Ovary (tissue), 3 donors: Measurements from ENCODE around the gene ERG.

ENCODE experiments used
- POLR2A ChIP-seq: fragments of 450-650 bp; IDR thresholded peaks from one replicate; pipeline ENCODE4 v1.6.1; 2017; ENCODE audit warnings: antibody characterized with exemption, mild to moderate bottlenecking, moderate library complexity
- TF ChIP-seq, protein P1 (sequence below), 3 donors: fragments of 450-650 bp in 2 of 3; fragments of 200-600 bp in 1 of 3; IDR thresholded peaks; one replicate each; pipeline versions ENCODE4 v1.5.1 to v1.8.0; 2016 to 2022; ENCODE audit warnings: antibody characterized with exemption in 3 of 3, mild to moderate bottlenecking in 1 of 3
- donor health status: DM: no; HTN: no; CAD: no.

DNA sequence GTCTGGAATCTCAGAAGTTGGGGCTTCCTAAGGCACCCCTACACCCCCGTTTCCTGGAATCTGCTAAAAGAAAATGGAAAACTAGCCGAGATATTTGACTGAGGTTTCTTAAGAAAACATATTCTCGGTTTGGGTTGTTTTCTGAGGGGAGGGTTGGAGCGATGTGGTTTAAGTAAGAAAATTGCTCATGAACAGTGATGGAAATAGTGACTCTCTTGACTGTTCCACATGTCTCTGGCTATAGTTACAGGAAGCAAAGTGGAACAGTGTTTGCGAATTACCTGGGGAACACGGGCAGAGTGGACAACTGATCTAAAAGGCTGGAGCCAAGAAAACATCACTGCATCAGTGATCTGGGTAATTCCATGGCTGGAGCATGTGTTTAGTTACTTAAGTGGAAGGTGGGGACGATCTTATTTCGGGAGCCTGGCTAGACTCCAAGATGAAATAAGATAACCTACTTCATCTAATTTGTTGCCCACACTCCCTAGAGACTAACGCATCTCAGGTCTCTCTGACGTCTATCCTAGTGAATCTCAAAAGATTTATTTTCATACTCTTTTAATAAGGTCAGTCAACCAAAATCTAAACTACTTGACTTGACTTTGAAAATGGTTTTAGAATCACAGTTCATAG, 149.0 kb downstream of the ERG start:
- TF ChIP-seq, protein P1, sequence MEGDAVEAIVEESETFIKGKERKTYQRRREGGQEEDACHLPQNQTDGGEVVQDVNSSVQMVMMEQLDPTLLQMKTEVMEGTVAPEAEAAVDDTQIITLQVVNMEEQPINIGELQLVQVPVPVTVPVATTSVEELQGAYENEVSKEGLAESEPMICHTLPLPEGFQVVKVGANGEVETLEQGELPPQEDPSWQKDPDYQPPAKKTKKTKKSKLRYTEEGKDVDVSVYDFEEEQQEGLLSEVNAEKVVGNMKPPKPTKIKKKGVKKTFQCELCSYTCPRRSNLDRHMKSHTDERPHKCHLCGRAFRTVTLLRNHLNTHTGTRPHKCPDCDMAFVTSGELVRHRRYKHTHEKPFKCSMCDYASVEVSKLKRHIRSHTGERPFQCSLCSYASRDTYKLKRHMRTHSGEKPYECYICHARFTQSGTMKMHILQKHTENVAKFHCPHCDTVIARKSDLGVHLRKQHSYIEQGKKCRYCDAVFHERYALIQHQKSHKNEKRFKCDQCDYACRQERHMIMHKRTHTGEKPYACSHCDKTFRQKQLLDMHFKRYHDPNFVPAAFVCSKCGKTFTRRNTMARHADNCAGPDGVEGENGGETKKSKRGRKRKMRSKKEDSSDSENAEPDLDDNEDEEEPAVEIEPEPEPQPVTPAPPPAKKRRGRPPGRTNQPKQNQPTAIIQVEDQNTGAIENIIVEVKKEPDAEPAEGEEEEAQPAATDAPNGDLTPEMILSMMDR (IDR thresholded peaks at IDR 0.05): no peak
- TF ChIP-seq POLR2A: no peak
